GM18508 (cell line): ENCODE measurements around the gene TTC31.

Source experiments
- ATAC-seq: cut with Tn5 transposase; IDR thresholded peaks from one replicate; pipeline ENCODE4 v1.9.1; 2021; ENCODE audit warnings: moderate number of reproducible peaks; ENCODE audit not compliant: insufficient read depth, unreplicated experiment

The TTC31 gene

GRCh38 chr2:74538881-74539339 is 56.0 kb downstream of the TTC31 start:
- no peak for ATAC-seq

GRCh38 chr2:74540291-74540690 is 57.4 kb downstream of the TTC31 start:
- ATAC-seq = no peak

- no peak for ATAC-seq
These were observed 60.1 kb downstream of the TTC31 start for GRCh38 chr2:74542978-74543377.
